Measurements from ENCODE around the gene RUNX1.

Gene RUNX1

GRCh38 chr21:34880401-34880800 is 168.7 kb downstream of the RUNX1 start:
- Mint-ChIP-seq H3K36me3 (ENCODE audit: low read depth) (peaks cover 96% of the 10 kb centered on the region), H3K4me3 (no peak overlapping the region), H3K9me3 (no peaks in the 10 kb centered on the region), H3K27ac (no peak overlapping the region), H3K4me1 (ENCODE audit: low read depth) (peaks cover 37% of the 10 kb centered on the region), H3K27me3 (no peaks in the 10 kb centered on the region)
- intact Hi-C loops (cut with micrococcal nuclease), result loop anchor here (5.0 kb wide), 2 partner anchors 78 to 133 kb away; no protein-coding TSS in a partner anchor

GRCh38 chr21:34878940-34879339 is 170.2 kb downstream of the RUNX1 start:
- Mint-ChIP-seq H3K27ac (no peak overlapping the region), H3K4me3 (no peak overlapping the region), H3K36me3 (ENCODE audit: low read depth) (peaks cover 97% of the 10 kb centered on the region)

GRCh38 chr21:34878501-34878900 is 170.6 kb downstream of the RUNX1 start:
- Mint-ChIP-seq H3K27me3 (no peaks in the 10 kb centered on the region), H3K9me3 (no peaks in the 10 kb centered on the region), H3K27ac (no peak overlapping the region), H3K4me1 (ENCODE audit: low read depth) (peaks cover 52% of the 10 kb centered on the region), H3K4me3 (no peak overlapping the region), H3K36me3 (ENCODE audit: low read depth) (peaks cover 97% of the 10 kb centered on the region)
- intact Hi-C loops (cut with micrococcal nuclease), result no loop called here

More at GRCh38 chr21:34878940-34879339, 170.2 kb downstream of the RUNX1 start:
- Mint-ChIP-seq H3K9me3 (no peaks in the 10 kb centered on the region), H3K27me3 (no peaks in the 10 kb centered on the region), H3K4me1 (ENCODE audit: low read depth) (peaks cover 50% of the 10 kb centered on the region)
- intact Hi-C loops (cut with micrococcal nuclease), result no loop called here

- Mint-ChIP-seq H3K9me3 (no peaks in the 10 kb centered on the region), H3K4me3 (no peak overlapping the region), H3K36me3 (ENCODE audit: low read depth) (peaks cover 97% of the 10 kb centered on the region), H3K27me3 (no peaks in the 10 kb centered on the region), H3K27ac (no peak overlapping the region), H3K4me1 (ENCODE audit: low read depth) (peaks cover 43% of the 10 kb centered on the region)
- intact Hi-C loops (cut with micrococcal nuclease), result no loop called here
Measured at GRCh38 chr21:34877485-34878128, 171.5 kb downstream of the RUNX1 start.

- H3K9me3 Mint-ChIP-seq, result no peaks in the 10 kb centered on the region
- H3K4me1 Mint-ChIP-seq (ENCODE audit: low read depth), result peaks cover 34% of the 10 kb centered on the region
- no peaks in the 10 kb centered on the region for H3K27me3 Mint-ChIP-seq
- no peak overlapping the region for H3K4me3 Mint-ChIP-seq
- intact Hi-C loops (cut with micrococcal nuclease), result no loop called here
- no peak overlapping the region for H3K27ac Mint-ChIP-seq
- peaks cover 97% of the 10 kb centered on the region for H3K36me3 Mint-ChIP-seq (ENCODE audit: low read depth)
Measured at GRCh38 chr21:34875830-34876229, 173.3 kb downstream of the RUNX1 start.

- Mint-ChIP-seq H3K4me1 (ENCODE audit: low read depth) (peaks cover 42% of the 10 kb centered on the region), H3K4me3 (peak overlapping the region; percentile 30), H3K27me3 (no peaks in the 10 kb centered on the region), H3K27ac (peak overlapping the region; percentile 56), H3K36me3 (ENCODE audit: low read depth) (peaks cover 97% of the 10 kb centered on the region), H3K9me3 (no peaks in the 10 kb centered on the region)
- intact Hi-C loops (cut with micrococcal nuclease), result no loop called here
Measured at GRCh38 chr21:34874684-34875513, 174.2 kb downstream of the RUNX1 start.

- H3K9me3 Mint-ChIP-seq, result no peaks in the 10 kb centered on the region
- intact Hi-C loops (cut with micrococcal nuclease), result no loop called here
- no peak overlapping the region for H3K27ac Mint-ChIP-seq
- H3K4me1 Mint-ChIP-seq (ENCODE audit: low read depth), result peaks cover 70% of the 10 kb centered on the region
- peaks cover 99% of the 10 kb centered on the region for H3K36me3 Mint-ChIP-seq (ENCODE audit: low read depth)
- no peaks in the 10 kb centered on the region for H3K27me3 Mint-ChIP-seq
- no peak overlapping the region for H3K4me3 Mint-ChIP-seq
Measured at GRCh38 chr21:34871026-34871908, 177.8 kb downstream of the RUNX1 start.

GRCh38 chr21:34870246-34870645 is 178.9 kb downstream of the RUNX1 start:
- intact Hi-C loops (cut with micrococcal nuclease), result no loop called here
- peaks cover 73% of the 10 kb centered on the region for H3K4me1 Mint-ChIP-seq (ENCODE audit: low read depth)
- no peak overlapping the region for H3K4me3 Mint-ChIP-seq
- H3K27me3 Mint-ChIP-seq, result no peaks in the 10 kb centered on the region
- peaks cover 97% of the 10 kb centered on the region for H3K36me3 Mint-ChIP-seq (ENCODE audit: low read depth)
- no peak overlapping the region for H3K27ac Mint-ChIP-seq
- H3K9me3 Mint-ChIP-seq, result no peaks in the 10 kb centered on the region

- H3K9me3 Mint-ChIP-seq, result no peaks in the 10 kb centered on the region
- intact Hi-C loops (cut with micrococcal nuclease), result no loop called here
- peaks cover 74% of the 10 kb centered on the region for H3K4me1 Mint-ChIP-seq (ENCODE audit: low read depth)
- peaks cover 97% of the 10 kb centered on the region for H3K36me3 Mint-ChIP-seq (ENCODE audit: low read depth)
- no peak overlapping the region for H3K4me3 Mint-ChIP-seq
- no peaks in the 10 kb centered on the region for H3K27me3 Mint-ChIP-seq
- H3K27ac Mint-ChIP-seq, result no peak overlapping the region
Measured at GRCh38 chr21:34869545-34869944, 179.6 kb downstream of the RUNX1 start.

- Mint-ChIP-seq H3K27ac (peak overlapping the region; percentile 46), H3K4me3 (no peak overlapping the region), H3K4me1 (ENCODE audit: low read depth) (peaks cover 78% of the 10 kb centered on the region), H3K27me3 (peaks cover 1% of the 10 kb centered on the region), H3K9me3 (no peaks in the 10 kb centered on the region), H3K36me3 (ENCODE audit: low read depth) (peaks cover 97% of the 10 kb centered on the region)
- intact Hi-C loops (cut with micrococcal nuclease), result loop anchor here (2.0 kb wide), 1 partner anchor 15 kb away; no protein-coding TSS in a partner anchor
Measured at GRCh38 chr21:34867785-34868184, 181.3 kb downstream of the RUNX1 start.

- no peaks in the 10 kb centered on the region for H3K9me3 Mint-ChIP-seq
- H3K27me3 Mint-ChIP-seq, result peaks cover 1% of the 10 kb centered on the region
- H3K27ac Mint-ChIP-seq, result peak overlapping the region; percentile 81
- H3K4me3 Mint-ChIP-seq, result peak overlapping the region; percentile 44
- intact Hi-C loops (cut with micrococcal nuclease), result loop anchor here (2.0 kb wide), 2 partner anchors 15 to 17 kb away; no protein-coding TSS in a partner anchor
- peaks cover 97% of the 10 kb centered on the region for H3K36me3 Mint-ChIP-seq (ENCODE audit: low read depth)
- peaks cover 92% of the 10 kb centered on the region for H3K4me1 Mint-ChIP-seq (ENCODE audit: low read depth)
Measured at GRCh38 chr21:34865400-34866241, 183.5 kb downstream of the RUNX1 start.

GRCh38 chr21:34864370-34865149 is 184.5 kb downstream of the RUNX1 start:
- peaks cover 96% of the 10 kb centered on the region for H3K36me3 Mint-ChIP-seq (ENCODE audit: low read depth)
- H3K4me1 Mint-ChIP-seq (ENCODE audit: low read depth), result peaks cover 86% of the 10 kb centered on the region
- intact Hi-C loops (cut with micrococcal nuclease), result loop anchor here (2.0 kb wide), 1 partner anchor 14 kb away; no protein-coding TSS in a partner anchor
- peak overlapping the region; percentile 4 for H3K4me3 Mint-ChIP-seq
- H3K9me3 Mint-ChIP-seq, result no peaks in the 10 kb centered on the region
- peak overlapping the region; percentile 81 for H3K27ac Mint-ChIP-seq
- peaks cover 1% of the 10 kb centered on the region for H3K27me3 Mint-ChIP-seq
